GM18508 (cell line): ENCODE results near the gene PML.

ENCODE experiments used
- ATAC-seq: cut with Tn5 transposase; IDR thresholded peaks from one replicate; pipeline ENCODE4 v1.9.1; 2021; ENCODE audit warnings: moderate number of reproducible peaks; ENCODE audit not compliant: insufficient read depth, unreplicated experiment

PML gene, protein sequence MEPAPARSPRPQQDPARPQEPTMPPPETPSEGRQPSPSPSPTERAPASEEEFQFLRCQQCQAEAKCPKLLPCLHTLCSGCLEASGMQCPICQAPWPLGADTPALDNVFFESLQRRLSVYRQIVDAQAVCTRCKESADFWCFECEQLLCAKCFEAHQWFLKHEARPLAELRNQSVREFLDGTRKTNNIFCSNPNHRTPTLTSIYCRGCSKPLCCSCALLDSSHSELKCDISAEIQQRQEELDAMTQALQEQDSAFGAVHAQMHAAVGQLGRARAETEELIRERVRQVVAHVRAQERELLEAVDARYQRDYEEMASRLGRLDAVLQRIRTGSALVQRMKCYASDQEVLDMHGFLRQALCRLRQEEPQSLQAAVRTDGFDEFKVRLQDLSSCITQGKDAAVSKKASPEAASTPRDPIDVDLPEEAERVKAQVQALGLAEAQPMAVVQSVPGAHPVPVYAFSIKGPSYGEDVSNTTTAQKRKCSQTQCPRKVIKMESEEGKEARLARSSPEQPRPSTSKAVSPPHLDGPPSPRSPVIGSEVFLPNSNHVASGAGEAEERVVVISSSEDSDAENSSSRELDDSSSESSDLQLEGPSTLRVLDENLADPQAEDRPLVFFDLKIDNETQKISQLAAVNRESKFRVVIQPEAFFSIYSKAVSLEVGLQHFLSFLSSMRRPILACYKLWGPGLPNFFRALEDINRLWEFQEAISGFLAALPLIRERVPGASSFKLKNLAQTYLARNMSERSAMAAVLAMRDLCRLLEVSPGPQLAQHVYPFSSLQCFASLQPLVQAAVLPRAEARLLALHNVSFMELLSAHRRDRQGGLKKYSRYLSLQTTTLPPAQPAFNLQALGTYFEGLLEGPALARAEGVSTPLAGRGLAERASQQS

DNA sequence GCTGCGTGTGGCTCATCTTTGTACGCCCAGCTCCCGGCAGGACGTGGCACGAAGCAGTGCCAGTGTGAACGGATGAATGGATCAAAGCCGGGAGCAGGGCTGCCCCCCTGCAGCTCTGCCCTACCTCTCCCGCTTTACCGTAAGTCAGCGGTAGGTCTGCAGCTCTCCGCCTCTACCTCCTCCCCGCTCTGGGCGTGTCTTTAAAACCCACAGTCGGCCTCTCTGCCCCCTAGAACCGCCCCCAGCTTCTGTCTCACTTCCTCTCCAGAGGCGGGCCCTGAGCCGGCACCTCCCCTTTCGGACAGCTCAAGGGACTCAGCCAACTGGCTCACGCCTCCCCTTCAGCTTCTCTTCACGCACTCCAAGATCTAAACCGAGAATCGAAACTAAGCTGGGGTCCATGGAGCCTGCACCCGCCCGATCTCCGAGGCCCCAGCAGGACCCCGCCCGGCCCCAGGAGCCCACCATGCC, at the start of gene PML:
PML (plus strand) TSS at position 304 of the 471 bp plus-strand sequence; CDS start at position 401, 97 bp downstream.
- ATAC-seq, result peak; percentile 46

- ATAC-seq, result no peak
Measured at GRCh38 chr15:73945130-73945508, 49.4 kb upstream of the PML start.

GRCh38 chr15:73946046-73946721, 48.3 kb upstream of the PML start:
- ATAC-seq, result no peak

DNA sequence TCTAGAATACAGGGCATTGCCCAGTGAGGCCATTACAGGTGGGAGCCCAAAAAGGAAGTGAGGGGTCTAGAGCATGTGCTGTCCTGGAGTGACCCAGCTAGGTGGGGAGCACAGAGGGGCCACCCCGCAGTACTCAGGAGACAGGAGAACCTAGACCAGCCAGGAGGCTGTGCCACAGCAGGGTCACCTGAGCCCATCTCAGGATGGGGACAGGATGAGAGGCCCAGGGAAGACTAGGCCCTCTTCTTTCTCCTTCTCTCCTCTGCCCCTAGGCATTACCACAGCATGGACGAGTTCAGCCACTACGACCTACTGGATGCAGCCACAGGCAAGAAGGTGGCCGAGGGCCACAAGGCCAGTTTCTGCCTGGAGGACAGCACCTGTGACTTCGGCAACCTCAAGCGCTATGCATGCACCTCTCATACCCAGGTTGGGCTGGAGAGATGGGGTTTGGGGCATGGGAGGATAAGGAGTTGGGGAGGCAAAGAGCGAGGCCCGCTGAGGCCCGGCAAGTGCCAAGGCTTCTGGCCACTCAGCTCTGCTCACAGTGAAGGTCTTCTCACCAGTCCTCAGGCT, 47.6 kb upstream of the PML start:
- no peak for ATAC-seq

DNA sequence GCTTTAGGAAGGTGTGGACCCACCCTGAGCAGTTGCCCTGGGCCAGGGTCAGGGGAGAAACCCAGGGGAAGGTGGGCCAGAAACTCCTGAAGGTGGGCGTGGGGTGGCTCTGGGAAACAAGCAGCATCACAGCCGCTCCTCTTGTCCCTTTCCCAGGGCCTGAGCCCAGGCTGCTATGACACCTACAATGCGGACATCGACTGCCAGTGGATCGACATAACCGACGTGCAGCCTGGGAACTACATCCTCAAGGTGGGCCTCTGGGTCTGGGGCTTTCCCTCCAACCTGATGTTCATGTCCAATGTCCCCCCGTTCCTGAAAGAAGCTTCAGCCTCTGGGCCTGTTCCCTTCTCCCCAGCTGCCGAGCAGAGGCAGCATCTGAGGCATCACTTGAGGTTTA, 46.9 kb upstream of the PML start:
- no peak for ATAC-seq

GRCh38 chr15:73948396-73948795, 46.1 kb upstream of the PML start:
- ATAC-seq, result no peak

GRCh38 chr15:73948982-73949381, 45.5 kb upstream of the PML start:
- no peak for ATAC-seq

- no peak for ATAC-seq
Measured at GRCh38 chr15:73949496-73949895, 45.0 kb upstream of the PML start.

DNA sequence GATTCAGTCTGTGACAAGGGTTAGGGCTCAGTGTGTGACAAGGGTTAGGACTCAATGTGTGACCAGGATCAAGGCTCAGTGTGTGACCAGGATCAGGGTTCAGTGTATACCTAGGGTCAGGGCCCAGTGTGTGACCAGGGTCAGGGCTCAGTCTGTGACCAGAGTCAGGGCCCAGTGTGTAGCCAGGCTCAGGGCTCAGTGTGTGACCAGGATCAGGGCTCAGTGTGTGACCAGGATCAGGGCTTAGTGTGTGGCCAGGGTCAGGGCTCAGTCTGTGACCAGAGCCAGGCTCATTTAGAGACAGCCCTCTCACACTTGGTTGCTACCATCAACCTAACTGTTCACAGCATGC, 44.1 kb upstream of the PML start:
- no peak for ATAC-seq

DNA sequence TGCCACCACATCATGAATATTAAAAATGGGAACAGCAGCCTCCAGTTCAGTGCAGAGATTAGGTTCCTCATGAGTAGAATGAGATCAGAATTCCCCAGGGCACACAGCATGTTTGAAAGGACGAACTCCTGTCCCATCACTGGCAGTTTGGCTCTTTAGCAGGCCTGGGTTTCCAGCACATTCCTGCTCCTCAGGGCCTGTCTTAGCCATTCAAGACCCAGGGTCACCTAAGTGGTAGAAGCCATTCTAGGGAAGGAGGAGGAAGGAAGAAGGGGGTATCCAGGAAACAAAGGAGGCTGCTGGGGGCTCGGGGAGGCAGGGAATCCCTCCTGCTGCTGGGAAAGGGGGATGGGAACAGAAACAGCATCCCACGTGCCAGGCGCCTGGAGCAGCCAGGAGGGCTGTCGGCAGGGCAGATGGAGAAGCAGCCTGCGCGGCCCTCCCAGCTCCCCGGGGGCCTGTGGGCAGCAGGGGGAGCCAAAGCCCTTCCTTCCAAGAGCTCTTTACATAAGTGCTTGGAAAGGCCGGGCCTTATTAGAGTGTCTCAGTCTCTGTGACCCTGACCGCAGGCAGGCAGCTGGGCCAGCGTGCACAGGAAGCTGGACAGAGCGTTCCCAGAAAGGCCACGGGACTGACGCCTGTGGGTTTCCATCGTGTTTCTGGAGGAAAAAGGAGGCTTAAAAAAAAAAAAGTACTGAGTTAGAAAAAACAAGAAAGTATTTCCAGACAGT, 43.5 kb upstream of the PML start:
- ATAC-seq, result no peak

- ATAC-seq, result no peak
Measured at GRCh38 chr15:73951601-73952000, 42.9 kb upstream of the PML start.

GRCh38 chr15:73952171-73952912, 42.2 kb upstream of the PML start:
- no peak for ATAC-seq

GRCh38 chr15:73952913-73953750, 41.4 kb upstream of the PML start:
- ATAC-seq, result no peak

DNA sequence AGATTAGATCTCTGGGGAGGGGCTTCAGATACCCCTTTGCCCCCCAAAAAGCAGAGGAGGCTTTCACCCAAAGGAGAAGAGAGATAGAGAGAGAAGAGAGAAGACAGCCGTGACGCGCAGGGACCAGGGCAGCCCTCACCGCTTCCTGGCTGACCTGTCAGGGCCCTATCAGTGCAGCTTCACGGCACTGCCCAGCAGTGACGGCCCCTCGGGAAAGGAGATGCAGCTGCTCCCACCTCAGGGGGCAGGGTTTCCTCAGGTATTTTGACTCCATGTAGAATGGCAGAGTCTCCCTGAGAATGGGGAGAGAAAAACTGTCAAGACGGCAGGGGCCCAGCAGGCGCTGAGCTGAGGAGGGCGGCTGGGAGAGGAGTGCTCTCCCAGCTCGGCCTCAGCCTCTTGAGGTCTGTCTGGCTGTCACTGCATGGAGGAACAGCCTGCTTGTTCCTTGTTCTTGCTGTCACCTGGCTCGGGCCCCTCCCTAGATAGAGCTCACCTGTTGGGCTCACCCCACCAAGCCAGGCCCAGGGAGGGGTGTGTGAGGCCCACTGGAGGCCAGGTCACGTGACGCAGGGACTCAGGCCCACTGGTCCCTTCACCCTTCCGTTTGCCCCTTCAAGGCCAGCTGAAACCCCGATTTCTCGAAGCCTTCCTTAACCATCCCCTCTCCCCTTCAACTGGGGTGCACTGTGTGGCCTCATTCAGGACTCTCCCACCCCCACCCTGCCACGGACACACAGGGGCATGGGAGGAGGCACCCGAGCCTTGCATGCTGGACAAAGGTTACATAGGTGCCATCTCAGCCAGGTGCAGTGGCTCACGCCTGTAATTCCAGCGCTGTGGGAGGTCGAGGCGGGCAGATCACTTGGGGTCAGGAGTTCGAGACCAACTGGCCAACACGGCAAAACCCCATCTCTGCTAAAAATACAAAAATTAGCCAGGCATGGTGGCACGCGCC, 40.0 kb upstream of the PML start:
- ATAC-seq, result no peak

DNA sequence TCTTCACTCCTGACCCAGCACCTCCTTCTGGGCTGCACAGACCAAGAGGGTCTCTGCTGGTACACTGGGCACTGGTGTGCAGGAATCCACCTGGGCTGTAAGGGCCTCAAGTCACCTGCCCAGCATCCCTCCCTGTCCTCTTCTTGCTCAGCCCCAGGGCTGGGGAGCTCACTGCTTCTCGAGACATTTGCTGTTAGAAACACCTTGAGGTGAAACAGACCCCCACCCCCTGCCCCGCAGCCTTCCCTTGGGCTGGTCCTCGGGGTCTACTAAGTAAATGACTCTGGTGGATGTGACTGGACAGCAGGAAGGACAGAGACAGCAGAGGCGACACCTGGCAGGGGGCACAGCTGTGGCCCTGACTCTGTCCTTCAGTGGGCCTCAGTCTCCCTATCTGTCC, 39.2 kb upstream of the PML start:
- ATAC-seq, result no peak

- ATAC-seq, result no peak
Measured at GRCh38 chr15:73955861-73956742, 38.4 kb upstream of the PML start.
